ENCODE results near the gene PTPRD.

Gene PTPRD

DNA sequence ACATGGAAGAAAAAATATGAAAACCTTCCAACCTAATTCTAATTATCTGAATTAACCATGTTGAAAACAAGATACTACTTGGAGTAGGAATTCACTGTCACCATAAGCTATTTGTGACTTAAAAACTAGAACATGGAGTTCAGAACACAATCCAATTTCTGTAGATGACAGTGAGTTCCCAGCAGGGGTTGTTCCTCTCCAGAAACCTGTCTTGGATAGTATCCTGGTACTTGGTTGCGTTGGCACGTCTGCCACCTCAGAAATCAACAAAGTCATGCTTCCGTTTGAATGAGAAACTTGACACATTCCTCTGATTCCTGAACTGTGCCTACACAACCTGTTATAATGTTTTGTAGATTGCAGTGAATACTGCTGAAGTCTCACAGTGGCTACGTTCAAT is 2023.3 kb downstream of the PTPRD start:
- TF ChIP-seq FOXP2 (optimal IDR thresholded peaks at IDR 0.05; ENCODE audit: borderline replicate concordance, extremely low read depth, extremely low read length, insufficient read depth) (no peak), TAF1 (IDR thresholded peaks at IDR 0.05; ENCODE audit: borderline replicate concordance, insufficient read depth, low read length) (no peak), POLR2AphosphoS5 (IDR thresholded peaks at IDR 0.05; ENCODE audit: low read depth, low read length) (no peak), SIN3A (IDR thresholded peaks at IDR 0.05; ENCODE audit: borderline replicate concordance, insufficient read depth, low read length) (no peak)
- TF ChIP-seq, protein P1, sequence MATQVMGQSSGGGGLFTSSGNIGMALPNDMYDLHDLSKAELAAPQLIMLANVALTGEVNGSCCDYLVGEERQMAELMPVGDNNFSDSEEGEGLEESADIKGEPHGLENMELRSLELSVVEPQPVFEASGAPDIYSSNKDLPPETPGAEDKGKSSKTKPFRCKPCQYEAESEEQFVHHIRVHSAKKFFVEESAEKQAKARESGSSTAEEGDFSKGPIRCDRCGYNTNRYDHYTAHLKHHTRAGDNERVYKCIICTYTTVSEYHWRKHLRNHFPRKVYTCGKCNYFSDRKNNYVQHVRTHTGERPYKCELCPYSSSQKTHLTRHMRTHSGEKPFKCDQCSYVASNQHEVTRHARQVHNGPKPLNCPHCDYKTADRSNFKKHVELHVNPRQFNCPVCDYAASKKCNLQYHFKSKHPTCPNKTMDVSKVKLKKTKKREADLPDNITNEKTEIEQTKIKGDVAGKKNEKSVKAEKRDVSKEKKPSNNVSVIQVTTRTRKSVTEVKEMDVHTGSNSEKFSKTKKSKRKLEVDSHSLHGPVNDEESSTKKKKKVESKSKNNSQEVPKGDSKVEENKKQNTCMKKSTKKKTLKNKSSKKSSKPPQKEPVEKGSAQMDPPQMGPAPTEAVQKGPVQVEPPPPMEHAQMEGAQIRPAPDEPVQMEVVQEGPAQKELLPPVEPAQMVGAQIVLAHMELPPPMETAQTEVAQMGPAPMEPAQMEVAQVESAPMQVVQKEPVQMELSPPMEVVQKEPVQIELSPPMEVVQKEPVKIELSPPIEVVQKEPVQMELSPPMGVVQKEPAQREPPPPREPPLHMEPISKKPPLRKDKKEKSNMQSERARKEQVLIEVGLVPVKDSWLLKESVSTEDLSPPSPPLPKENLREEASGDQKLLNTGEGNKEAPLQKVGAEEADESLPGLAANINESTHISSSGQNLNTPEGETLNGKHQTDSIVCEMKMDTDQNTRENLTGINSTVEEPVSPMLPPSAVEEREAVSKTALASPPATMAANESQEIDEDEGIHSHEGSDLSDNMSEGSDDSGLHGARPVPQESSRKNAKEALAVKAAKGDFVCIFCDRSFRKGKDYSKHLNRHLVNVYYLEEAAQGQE (IDR thresholded peaks at IDR 0.05; ENCODE audit: insufficient read depth in 1 of 2, low read depth in 2 of 2, low read length in 2 of 2) = no peak

DNA sequence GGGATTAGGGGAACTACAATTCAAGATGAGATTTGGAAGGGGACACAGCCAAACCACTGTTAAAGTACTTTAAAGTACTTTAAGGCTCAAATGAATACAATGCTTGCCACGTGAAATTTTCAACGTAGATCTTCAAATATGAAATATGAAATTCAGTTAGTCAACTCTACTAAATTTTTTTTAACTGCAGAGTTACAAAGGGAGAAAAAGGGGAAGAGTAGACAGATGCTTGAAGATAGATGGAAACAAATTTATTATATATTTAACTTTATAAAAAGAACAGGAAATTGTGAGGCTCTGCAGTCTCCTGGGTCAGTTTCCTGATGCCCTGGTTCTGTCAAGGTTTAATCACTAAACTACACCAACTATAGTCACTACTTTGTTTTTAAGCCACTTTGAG is 2027.8 kb downstream of the PTPRD start:
- TF ChIP-seq POLR2AphosphoS5 (IDR thresholded peaks at IDR 0.05; ENCODE audit: low read depth, low read length) (no peak), TAF1 (IDR thresholded peaks at IDR 0.05; ENCODE audit: borderline replicate concordance, insufficient read depth, low read length) (no peak), SIN3A (IDR thresholded peaks at IDR 0.05; ENCODE audit: borderline replicate concordance, insufficient read depth, low read length) (no peak), FOXP2 (optimal IDR thresholded peaks at IDR 0.05; ENCODE audit: borderline replicate concordance, extremely low read depth, extremely low read length, insufficient read depth) (no peak)
- TF ChIP-seq, protein P1 (IDR thresholded peaks at IDR 0.05; ENCODE audit: insufficient read depth in 1 of 2, low read depth in 2 of 2, low read length in 2 of 2) = no peak

DNA sequence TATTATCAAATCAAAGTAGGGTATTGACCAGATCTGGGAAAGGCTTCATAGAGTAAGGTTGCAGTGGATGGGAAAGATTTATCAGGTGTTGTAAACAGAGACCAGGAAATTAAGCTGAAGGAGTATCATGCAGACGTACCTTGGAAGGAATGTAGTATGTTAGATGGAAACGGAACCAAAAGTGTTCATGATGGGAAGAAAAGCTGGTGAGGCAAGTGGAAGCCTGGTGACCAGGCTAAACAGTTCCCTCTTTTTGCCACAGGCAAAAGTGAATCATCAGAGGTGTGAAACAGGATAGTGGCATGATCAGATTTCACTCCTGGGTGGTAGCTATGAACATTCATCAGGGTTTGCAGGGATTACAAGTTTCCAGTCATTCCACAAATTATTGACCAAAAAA is 2033.1 kb downstream of the PTPRD start:
- TF ChIP-seq SIN3A (IDR thresholded peaks at IDR 0.05; ENCODE audit: borderline replicate concordance, insufficient read depth, low read length) (no peak), POLR2AphosphoS5 (IDR thresholded peaks at IDR 0.05; ENCODE audit: low read depth, low read length) (no peak), FOXP2 (optimal IDR thresholded peaks at IDR 0.05; ENCODE audit: borderline replicate concordance, extremely low read depth, extremely low read length, insufficient read depth) (no peak), TAF1 (IDR thresholded peaks at IDR 0.05; ENCODE audit: borderline replicate concordance, insufficient read depth, low read length) (no peak)
- TF ChIP-seq, protein P1 (IDR thresholded peaks at IDR 0.05; ENCODE audit: insufficient read depth in 1 of 2, low read depth in 2 of 2, low read length in 2 of 2) = no peak

DNA sequence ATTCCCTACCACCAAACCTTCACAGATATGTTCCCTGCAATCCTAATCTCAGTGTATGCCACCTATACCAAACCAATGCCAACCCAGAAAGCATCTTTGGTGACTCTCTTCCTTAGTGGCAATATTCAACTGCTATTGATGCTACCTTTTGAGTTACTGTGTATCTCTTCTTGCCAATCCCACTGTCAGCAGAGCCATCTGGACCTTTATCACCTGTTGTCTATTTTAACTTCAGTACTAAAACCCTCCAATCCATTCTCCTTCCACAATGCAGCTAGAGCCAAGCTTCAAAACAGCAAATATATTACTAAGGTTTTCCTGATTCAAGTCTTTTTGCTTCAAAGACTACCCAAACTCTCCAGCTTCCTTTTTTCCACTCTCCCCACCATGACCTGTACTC is 2036.1 kb downstream of the PTPRD start:
- no peak for TF ChIP-seq POLR2AphosphoS5 (IDR thresholded peaks at IDR 0.05; ENCODE audit: low read depth, low read length)

DNA sequence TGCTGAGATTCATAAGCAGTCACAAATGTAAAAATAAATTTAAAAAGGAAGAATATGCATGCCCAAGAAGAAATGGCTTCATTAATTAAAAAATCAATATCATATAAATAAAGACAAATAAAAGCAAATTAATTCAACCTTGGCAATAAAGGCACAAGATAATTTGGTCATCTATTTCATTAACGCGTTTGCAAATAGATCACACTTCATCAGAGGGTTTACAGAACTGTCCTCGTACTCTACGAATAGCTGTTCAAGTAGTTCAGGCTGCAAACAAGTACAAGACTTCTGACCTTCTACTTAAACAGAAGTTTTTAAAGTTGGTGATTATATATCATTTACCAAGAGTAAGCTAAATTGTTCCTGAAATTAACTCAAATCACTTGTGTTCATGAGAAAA is 2038.0 kb downstream of the PTPRD start:
- TF ChIP-seq SIN3A (IDR thresholded peaks at IDR 0.05; ENCODE audit: borderline replicate concordance, insufficient read depth, low read length) = no peak
- TF ChIP-seq, protein P1 (IDR thresholded peaks at IDR 0.05; ENCODE audit: insufficient read depth in 1 of 2, low read depth in 2 of 2, low read length in 2 of 2) = no peak
- no peak for TF ChIP-seq FOXP2 (optimal IDR thresholded peaks at IDR 0.05; ENCODE audit: borderline replicate concordance, extremely low read depth, extremely low read length, insufficient read depth)
- TF ChIP-seq TAF1 (IDR thresholded peaks at IDR 0.05; ENCODE audit: borderline replicate concordance, insufficient read depth, low read length) = no peak
- TF ChIP-seq POLR2AphosphoS5 (IDR thresholded peaks at IDR 0.05; ENCODE audit: low read depth, low read length) = no peak

Data from PFSK-1 (cell line).